Measurements from ENCODE around the gene KLF16.

Gene KLF16

DNA sequence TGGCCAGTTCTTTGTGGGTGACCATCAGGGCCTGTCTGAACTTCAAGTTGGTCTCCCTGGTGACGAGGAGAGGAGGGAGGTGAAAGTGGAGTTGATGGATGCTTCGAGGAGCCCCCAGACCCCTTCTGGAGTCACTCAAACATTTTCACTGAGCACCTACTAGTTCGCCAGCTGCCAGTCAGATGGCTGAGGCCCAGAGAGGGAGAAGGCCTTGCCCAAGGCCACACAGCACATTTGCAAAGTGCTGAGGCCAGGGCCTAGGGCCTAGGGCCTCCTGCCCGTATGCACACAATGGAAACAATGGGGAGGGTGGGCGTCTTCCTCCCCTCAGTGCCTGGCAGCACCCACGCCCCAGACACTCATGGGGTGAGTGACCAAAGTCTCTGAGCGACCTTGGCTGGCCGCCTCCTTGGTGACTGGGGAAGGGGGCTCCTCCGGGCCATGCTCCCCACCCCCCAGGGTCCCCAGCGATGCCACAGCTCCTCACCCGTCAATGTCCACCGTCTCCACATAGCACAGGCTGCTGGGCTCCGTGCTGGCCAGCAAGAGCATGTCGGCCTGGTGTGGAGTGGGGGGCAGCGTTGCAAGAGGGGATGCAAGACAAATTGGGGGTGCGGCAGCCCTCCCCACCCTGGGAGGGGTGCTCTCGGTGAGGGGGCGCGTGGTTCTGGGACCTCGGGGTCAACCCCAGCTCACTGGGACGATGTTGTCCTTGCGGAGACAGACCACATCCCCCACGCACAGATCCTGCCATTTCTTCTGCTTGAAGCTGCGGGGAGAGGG, 57.8 kb downstream of the KLF16 start:
- DNase-seq: no peak

DNA sequence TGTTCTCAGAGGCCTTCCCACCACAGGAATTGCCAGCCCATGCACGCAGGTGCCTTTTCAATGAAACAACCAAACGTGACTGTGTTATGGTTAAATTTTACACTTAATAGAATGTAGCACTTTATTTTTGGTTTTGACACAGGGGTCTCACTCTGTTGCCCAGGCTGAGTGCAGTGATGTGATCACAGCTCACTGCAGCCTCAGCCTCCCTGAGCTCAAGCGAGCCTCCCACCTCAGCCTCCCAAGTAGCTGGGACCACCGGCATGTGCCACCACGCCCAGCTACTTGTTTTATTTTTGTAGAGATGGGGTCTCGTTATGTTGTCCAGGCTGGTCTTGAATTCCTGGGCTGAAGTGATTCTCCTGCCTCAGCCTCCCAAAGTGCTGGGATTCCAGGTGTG, 58.5 kb downstream of the KLF16 start:
- DNase-seq: no peak

Data from stimulated activated CD4-positive, alpha-beta T cell treated with anti-CD3 and anti-CD28 coated beads, Interleukin-12 subunit alpha, Interleukin-12 subunit beta, amount 100 ng/mL, for 4 hours (primary cell).